HFF-Myc (cell line): ENCODE results near the gene MAPK7.

Experiments
- DNase-seq: peaks from one replicate; pipeline ENCODE4 v3.0.0-alpha.2; 2011; ENCODE audit warnings: low read depth; ENCODE audit errors: extremely low read depth
- H3K4me3 ChIP-seq: replicated peaks from 2 replicates; pipeline ENCODE4 v1.5.1; 2011; ENCODE audit warnings: low read depth, mild to moderate bottlenecking, control low read depth, low read length
- CTCF ChIP-seq: IDR thresholded peaks from 2 replicates; pipeline ENCODE4 v1.5.1; 2012; ENCODE audit warnings: mild to moderate bottlenecking, low read depth, low read length, control low read depth; ENCODE audit errors: missing control alignments

MAPK7 gene

DNA sequence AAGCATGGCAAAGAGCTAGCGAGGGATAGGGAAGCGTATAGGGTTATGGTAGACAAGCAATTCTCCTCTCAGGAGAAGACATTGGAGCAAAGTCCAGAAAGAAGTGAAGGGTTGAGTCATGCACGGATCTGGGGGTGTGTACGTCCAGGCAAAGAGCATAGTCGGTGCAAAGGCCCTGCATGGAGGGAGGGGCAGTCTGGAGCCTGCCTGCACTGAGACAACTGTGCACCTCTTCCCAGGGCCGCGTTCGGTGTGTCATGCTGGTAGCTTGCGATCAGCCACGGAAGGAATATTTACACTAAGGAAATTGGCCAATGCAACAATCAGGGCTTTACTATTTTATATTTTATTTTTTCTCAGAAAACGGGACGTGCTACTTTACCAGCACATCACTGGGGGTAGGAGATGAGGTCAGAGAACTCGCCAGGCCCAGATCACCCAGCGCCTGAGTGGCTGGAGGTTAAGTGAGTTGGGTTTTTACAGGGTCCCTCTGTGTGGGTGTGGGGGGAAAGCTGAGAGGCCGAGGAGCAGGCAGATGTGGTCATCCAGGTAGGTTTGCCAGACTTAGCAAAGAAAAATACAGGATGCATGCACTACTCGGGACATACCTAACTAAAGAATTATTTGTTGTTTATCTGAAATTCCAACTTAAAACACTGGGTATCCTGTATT is 9.1 kb upstream of the MAPK7 start:
- DNase-seq: no peak
- no peak for TF ChIP-seq CTCF

GRCh38 chr17:19369846-19370492 is 8.3 kb upstream of the MAPK7 start:
- TF ChIP-seq CTCF: no peak
- no peak for DNase-seq

More for the DNA sequence above, 9.1 kb upstream of the MAPK7 start:
- no peak overlapping the region for H3K4me3 ChIP-seq

DNA sequence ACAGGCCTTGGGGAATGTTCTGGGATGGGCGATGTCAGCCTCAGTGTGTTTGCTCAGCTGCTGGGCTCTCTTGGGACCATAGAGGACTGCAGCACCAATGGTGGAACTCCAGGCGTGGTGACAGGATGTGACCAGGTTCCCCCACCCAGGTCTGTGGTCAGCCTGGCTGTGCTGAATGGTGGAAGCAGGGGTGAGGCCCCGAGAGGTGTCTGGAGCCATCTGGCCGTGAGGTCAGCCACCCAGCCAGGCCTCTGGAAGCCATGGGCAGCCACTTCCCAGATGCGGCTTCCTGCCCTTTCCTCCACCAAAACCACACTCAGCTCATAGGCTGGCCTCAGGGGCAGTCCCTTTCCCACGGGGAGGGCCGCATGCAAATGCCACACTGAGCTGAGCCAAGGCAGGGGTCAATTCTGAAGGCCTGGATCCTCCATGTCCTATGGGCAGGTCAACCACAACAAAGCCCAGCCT is 7.8 kb upstream of the MAPK7 start:
- no peak overlapping the region for H3K4me3 ChIP-seq
- TF ChIP-seq CTCF: no peak
- no peak for DNase-seq

More at GRCh38 chr17:19369846-19370492, 8.3 kb upstream of the MAPK7 start:
- no peak overlapping the region for H3K4me3 ChIP-seq

DNA sequence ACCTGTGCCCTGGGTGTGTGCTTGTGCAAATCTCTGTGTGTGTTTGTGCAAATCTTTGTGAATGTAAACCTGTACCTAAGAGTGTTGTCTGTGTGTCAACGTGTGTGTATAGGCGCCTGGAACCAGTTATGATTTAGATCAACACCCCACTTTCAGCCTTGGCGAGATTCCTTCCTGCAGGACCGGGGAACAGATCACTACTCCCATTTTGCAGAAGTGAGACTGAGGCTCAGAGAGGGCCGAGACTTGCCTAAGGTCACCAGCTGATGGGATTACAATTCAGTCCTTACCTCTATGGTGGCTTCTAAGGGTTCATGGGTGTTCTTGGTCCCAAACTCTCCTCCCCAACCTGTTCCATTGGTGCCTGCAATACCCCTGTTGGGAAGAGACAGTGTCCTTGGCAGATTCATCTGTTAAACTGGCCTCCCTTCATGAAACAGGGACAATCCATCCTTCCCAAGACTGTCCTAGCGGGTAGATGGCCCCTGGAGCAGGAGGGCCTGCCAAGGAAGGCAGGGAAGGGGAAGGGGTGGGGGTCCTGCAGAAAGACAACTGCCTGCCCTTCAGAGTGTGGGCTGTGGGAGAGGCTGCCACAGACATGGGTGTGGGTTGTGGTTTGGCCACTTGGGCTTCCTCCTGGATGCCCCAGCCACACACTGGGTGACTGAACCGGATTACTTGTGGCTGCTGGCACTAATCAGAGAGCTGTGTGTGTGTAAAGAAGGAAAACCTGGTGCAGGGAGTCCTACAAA is 6.9 kb upstream of the MAPK7 start:
- TF ChIP-seq CTCF: no peak
- no peak overlapping the region for H3K4me3 ChIP-seq
- no peak for DNase-seq

DNA sequence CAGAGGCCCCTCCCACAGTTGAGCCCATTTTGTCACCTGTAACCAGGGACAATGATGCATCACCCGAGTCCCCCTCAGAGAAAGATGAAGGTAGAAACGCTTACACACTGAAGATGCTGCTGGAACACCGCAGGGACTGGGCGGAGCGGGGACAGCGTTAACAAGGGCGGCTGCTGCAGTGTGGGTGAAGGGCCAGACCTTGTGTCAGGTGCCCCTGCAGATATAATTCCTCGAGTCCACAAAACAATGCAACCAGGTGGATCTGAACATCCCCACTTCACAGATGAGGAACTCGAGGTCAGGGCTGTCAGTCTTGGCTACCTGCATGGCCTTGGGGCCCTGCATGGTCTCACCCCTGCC is 6.3 kb upstream of the MAPK7 start:
- no peak for TF ChIP-seq CTCF
- no peak for DNase-seq
- H3K4me3 ChIP-seq: no peak overlapping the region

GRCh38 chr17:19372439-19372838 is 5.9 kb upstream of the MAPK7 start:
- DNase-seq: no peak
- no peak for TF ChIP-seq CTCF
- no peak overlapping the region for H3K4me3 ChIP-seq
